ENCODE results near the gene FSCN2.

Gene FSCN2

GRCh38 chr17:81573794-81574642 is 45.8 kb downstream of the FSCN2 start:
- no peaks in the 10 kb centered on the region for H4K20me1 ChIP-seq (ENCODE audit: insufficient read depth)
- no peak overlapping the region for H3K9ac ChIP-seq
- H2AFZ ChIP-seq (ENCODE audit: low read depth) = no peak overlapping the region
- no peak for TF ChIP-seq CTCF (conservative IDR thresholded peaks at IDR 0.05; ENCODE audit: low read depth, low read length)
- no peaks in the 10 kb centered on the region for H3K27me3 ChIP-seq (ENCODE audit: insufficient read depth, low read depth)
- H3K79me2 ChIP-seq (ENCODE audit: insufficient read depth, low read depth) = no peaks in the 10 kb centered on the region
- no peak overlapping the region for H3K4me3 ChIP-seq (IDR thresholded peaks at IDR 0.05; ENCODE audit: insufficient read depth, low read depth, low read length)
- no peak overlapping the region for H3K27ac ChIP-seq
- H3K4me1 ChIP-seq (ENCODE audit: low read depth, poor library complexity, severe bottlenecking) = peaks cover 22% of the 10 kb centered on the region
- H3K4me2 ChIP-seq = no peak overlapping the region
- peaks cover 6% of the 10 kb centered on the region; the same call in 1 of the 2 replicates for H3K36me3 ChIP-seq (ENCODE audit: insufficient read depth)

GRCh38 chr17:81574643-81574956 is 46.4 kb downstream of the FSCN2 start:
- Histone ChIP-seq H3K9ac (no peak overlapping the region), H3K79me2 (ENCODE audit: insufficient read depth, low read depth) (no peaks in the 10 kb centered on the region), H3K4me3 (IDR thresholded peaks at IDR 0.05; ENCODE audit: insufficient read depth, low read depth, low read length) (no peak overlapping the region), H3K27ac (no peak overlapping the region), H3K4me1 (ENCODE audit: low read depth, poor library complexity, severe bottlenecking) (peaks cover 16% of the 10 kb centered on the region), H4K20me1 (ENCODE audit: insufficient read depth) (no peaks in the 10 kb centered on the region), H3K27me3 (ENCODE audit: insufficient read depth, low read depth) (no peaks in the 10 kb centered on the region), H3K36me3 (ENCODE audit: insufficient read depth) (peaks cover 6% of the 10 kb centered on the region; the same call in 1 of the 2 replicates), H3K4me2 (no peak overlapping the region), H2AFZ (ENCODE audit: low read depth) (no peak overlapping the region)
- TF ChIP-seq CTCF (conservative IDR thresholded peaks at IDR 0.05; ENCODE audit: low read depth, low read length) = no peak

- peaks cover 4% of the 10 kb centered on the region for H3K4me1 ChIP-seq (ENCODE audit: low read depth, poor library complexity, severe bottlenecking)
- no peaks in the 10 kb centered on the region for H4K20me1 ChIP-seq (ENCODE audit: insufficient read depth)
- H3K4me2 ChIP-seq = no peak overlapping the region
- TF ChIP-seq CTCF (conservative IDR thresholded peaks at IDR 0.05; ENCODE audit: low read depth, low read length) = no peak
- no peaks in the 10 kb centered on the region for H3K79me2 ChIP-seq (ENCODE audit: insufficient read depth, low read depth)
- no peaks in the 10 kb centered on the region for H3K27me3 ChIP-seq (ENCODE audit: insufficient read depth, low read depth)
- no peak overlapping the region for H3K9ac ChIP-seq
- no peak overlapping the region for H3K4me3 ChIP-seq (IDR thresholded peaks at IDR 0.05; ENCODE audit: insufficient read depth, low read depth, low read length)
- H2AFZ ChIP-seq (ENCODE audit: low read depth) = no peak overlapping the region
- no peak overlapping the region for H3K27ac ChIP-seq
- H3K36me3 ChIP-seq (ENCODE audit: insufficient read depth) = peaks cover 6% of the 10 kb centered on the region; the same call in 1 of the 2 replicates
Observed at GRCh38 chr17:81575836-81576235, 47.7 kb downstream of the FSCN2 start.

GRCh38 chr17:81576621-81577277 is 48.6 kb downstream of the FSCN2 start:
- H3K4me2 ChIP-seq = no peak overlapping the region

More at GRCh38 chr17:81576621-81577277, 48.6 kb downstream of the FSCN2 start:
- H3K4me3 ChIP-seq (IDR thresholded peaks at IDR 0.05; ENCODE audit: insufficient read depth, low read depth, low read length) = no peak overlapping the region
- no peak overlapping the region for H3K27ac ChIP-seq
- no peak overlapping the region for H3K9ac ChIP-seq
- H3K4me1 ChIP-seq (ENCODE audit: low read depth, poor library complexity, severe bottlenecking) = peaks cover 4% of the 10 kb centered on the region
- no peak for TF ChIP-seq CTCF (conservative IDR thresholded peaks at IDR 0.05; ENCODE audit: low read depth, low read length)
- no peaks in the 10 kb centered on the region for H4K20me1 ChIP-seq (ENCODE audit: insufficient read depth)
- H2AFZ ChIP-seq (ENCODE audit: low read depth) = no peak overlapping the region
- H3K79me2 ChIP-seq (ENCODE audit: insufficient read depth, low read depth) = no peaks in the 10 kb centered on the region
- no peaks in the 10 kb centered on the region for H3K27me3 ChIP-seq (ENCODE audit: insufficient read depth, low read depth)
- peaks cover 6% of the 10 kb centered on the region; the same call in 1 of the 2 replicates for H3K36me3 ChIP-seq (ENCODE audit: insufficient read depth)
